ENCODE measurements around the gene DUS3L.
A peak's percentile ranks its signal among the peaks of the same experiment; 100 is the strongest.

DUS3L gene

GRCh38 chr19:5799247-5800241 lies 8.6 kb upstream of the DUS3L start:
- no peak for ATAC-seq
- no peak for TF ChIP-seq ZNF8 (CRISPR knock-in tag; IDR thresholded peaks at IDR 0.05)
- no peak for TF ChIP-seq PPARA (CRISPR knock-in tag; IDR thresholded peaks at IDR 0.05; ENCODE audit: borderline replicate concordance)
- peak; percentile 80 for TF ChIP-seq TCF4 (CRISPR knock-in tag; IDR thresholded peaks at IDR 0.05; ENCODE audit: borderline replicate concordance)
- no peak for TF ChIP-seq OSR1 (CRISPR knock-in tag; IDR thresholded peaks at IDR 0.05)
- TF ChIP-seq TSHZ2 (CRISPR knock-in tag; IDR thresholded peaks at IDR 0.05), result peak; percentile 68; the same call in 1 of the 2 replicates
- TF ChIP-seq CSRNP3 (CRISPR knock-in tag; IDR thresholded peaks at IDR 0.05), result no peak
- no peak for TF ChIP-seq CREB5 (CRISPR knock-in tag; IDR thresholded peaks at IDR 0.05; ENCODE audit: low read depth)
- no peak for TF ChIP-seq GLIS3 (CRISPR knock-in tag; IDR thresholded peaks at IDR 0.05)
- TF ChIP-seq CSDC2 (CRISPR knock-in tag; IDR thresholded peaks at IDR 0.05), result no peak
- TF ChIP-seq ISL1 (CRISPR knock-in tag; IDR thresholded peaks at IDR 0.05), result no peak
- no peak for TF ChIP-seq BACH2 (CRISPR knock-in tag; IDR thresholded peaks at IDR 0.05; ENCODE audit: borderline replicate concordance)
- TF ChIP-seq ZC3H10 (CRISPR knock-in tag; IDR thresholded peaks at IDR 0.05), result no peak
- 0 out of 2 replicates have a peak, but pooled peaks have one; percentile 36 for TF ChIP-seq SNAI2 (CRISPR knock-in tag; IDR thresholded peaks at IDR 0.05)
- TF ChIP-seq ZFP3 (CRISPR knock-in tag; IDR thresholded peaks at IDR 0.05), result no peak

- ATAC-seq, result no peak
- no peak for TF ChIP-seq ZC3H10 (CRISPR knock-in tag; IDR thresholded peaks at IDR 0.05)
- no peak for TF ChIP-seq OSR1 (CRISPR knock-in tag; IDR thresholded peaks at IDR 0.05)
- TF ChIP-seq ISL1 (CRISPR knock-in tag; IDR thresholded peaks at IDR 0.05), result no peak
- no peak for TF ChIP-seq CREB5 (CRISPR knock-in tag; IDR thresholded peaks at IDR 0.05; ENCODE audit: low read depth)
These were observed 7.3 kb upstream of the DUS3L start for GRCh38 chr19:5798244-5798643.

- TF ChIP-seq ZNF70 (CRISPR knock-in tag; IDR thresholded peaks at IDR 0.05) (no peak), CSRNP3 (CRISPR knock-in tag; IDR thresholded peaks at IDR 0.05) (no peak), TCF4 (CRISPR knock-in tag; IDR thresholded peaks at IDR 0.05; ENCODE audit: borderline replicate concordance) (no peak), ZNF8 (CRISPR knock-in tag; IDR thresholded peaks at IDR 0.05) (no peak), ISL1 (CRISPR knock-in tag; IDR thresholded peaks at IDR 0.05) (no peak), OSR1 (CRISPR knock-in tag; IDR thresholded peaks at IDR 0.05) (no peak), PPARA (CRISPR knock-in tag; IDR thresholded peaks at IDR 0.05; ENCODE audit: borderline replicate concordance) (no peak), CSDC2 (CRISPR knock-in tag; IDR thresholded peaks at IDR 0.05) (no peak), TOX (CRISPR knock-in tag; IDR thresholded peaks at IDR 0.05; ENCODE audit: borderline replicate concordance) (no peak)
- ATAC-seq, result no peak
These were observed 4.5 kb upstream of the DUS3L start for GRCh38 chr19:5795382-5795919.

- ATAC-seq, result no peak
- no peak for TF ChIP-seq TSHZ2 (CRISPR knock-in tag; IDR thresholded peaks at IDR 0.05)
- TF ChIP-seq RARB (CRISPR knock-in tag; IDR thresholded peaks at IDR 0.05), result no peak
- no peak for TF ChIP-seq ZFP30 (CRISPR knock-in tag; IDR thresholded peaks at IDR 0.05)
- no peak for TF ChIP-seq TCF4 (CRISPR knock-in tag; IDR thresholded peaks at IDR 0.05; ENCODE audit: borderline replicate concordance)
- TF ChIP-seq ESRRG (CRISPR knock-in tag; IDR thresholded peaks at IDR 0.05), result no peak
- TF ChIP-seq ZNF565 (CRISPR knock-in tag; conservative IDR thresholded peaks at IDR 0.05; ENCODE audit: low read depth), result no peak
- no peak for TF ChIP-seq CREB5 (CRISPR knock-in tag; IDR thresholded peaks at IDR 0.05; ENCODE audit: low read depth)
These were observed 2.2 kb upstream of the DUS3L start for GRCh38 chr19:5793188-5793587.
